ENCODE measurements around the gene HTR3D. TPM values are rescaled to one million over a fixed set of nuclear protein-coding genes. Genes with fewer than 3 reads are reported as not detected.

HTR3D gene
- total RNA-seq, 1 experiment from 2014 or later: not detected

DNA sequence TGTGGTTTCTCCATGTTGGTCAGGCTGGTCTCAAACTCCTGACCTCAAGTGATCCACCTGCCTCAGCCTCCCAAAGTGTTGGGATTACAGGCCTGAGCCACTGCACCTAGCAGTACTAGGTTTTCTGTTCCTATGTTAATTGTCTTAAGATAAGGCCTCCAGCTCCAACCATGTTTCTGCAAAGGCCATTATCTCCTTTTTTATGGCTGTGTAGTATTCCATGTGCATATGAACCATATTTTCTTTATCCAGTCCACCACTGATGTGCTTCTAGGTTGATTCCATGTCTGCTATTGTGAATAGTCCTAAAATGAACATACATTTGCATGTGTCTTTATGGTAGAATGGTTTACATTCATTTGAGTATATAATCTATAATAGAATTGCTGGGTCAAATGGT lies 31.1 kb downstream of the HTR3D start (continued):
- TF ChIP-seq, protein P1, sequence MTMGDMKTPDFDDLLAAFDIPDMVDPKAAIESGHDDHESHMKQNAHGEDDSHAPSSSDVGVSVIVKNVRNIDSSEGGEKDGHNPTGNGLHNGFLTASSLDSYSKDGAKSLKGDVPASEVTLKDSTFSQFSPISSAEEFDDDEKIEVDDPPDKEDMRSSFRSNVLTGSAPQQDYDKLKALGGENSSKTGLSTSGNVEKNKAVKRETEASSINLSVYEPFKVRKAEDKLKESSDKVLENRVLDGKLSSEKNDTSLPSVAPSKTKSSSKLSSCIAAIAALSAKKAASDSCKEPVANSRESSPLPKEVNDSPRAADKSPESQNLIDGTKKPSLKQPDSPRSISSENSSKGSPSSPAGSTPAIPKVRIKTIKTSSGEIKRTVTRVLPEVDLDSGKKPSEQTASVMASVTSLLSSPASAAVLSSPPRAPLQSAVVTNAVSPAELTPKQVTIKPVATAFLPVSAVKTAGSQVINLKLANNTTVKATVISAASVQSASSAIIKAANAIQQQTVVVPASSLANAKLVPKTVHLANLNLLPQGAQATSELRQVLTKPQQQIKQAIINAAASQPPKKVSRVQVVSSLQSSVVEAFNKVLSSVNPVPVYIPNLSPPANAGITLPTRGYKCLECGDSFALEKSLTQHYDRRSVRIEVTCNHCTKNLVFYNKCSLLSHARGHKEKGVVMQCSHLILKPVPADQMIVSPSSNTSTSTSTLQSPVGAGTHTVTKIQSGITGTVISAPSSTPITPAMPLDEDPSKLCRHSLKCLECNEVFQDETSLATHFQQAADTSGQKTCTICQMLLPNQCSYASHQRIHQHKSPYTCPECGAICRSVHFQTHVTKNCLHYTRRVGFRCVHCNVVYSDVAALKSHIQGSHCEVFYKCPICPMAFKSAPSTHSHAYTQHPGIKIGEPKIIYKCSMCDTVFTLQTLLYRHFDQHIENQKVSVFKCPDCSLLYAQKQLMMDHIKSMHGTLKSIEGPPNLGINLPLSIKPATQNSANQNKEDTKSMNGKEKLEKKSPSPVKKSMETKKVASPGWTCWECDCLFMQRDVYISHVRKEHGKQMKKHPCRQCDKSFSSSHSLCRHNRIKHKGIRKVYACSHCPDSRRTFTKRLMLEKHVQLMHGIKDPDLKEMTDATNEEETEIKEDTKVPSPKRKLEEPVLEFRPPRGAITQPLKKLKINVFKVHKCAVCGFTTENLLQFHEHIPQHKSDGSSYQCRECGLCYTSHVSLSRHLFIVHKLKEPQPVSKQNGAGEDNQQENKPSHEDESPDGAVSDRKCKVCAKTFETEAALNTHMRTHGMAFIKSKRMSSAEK (CRISPR knock-in tag; IDR thresholded peaks at IDR 0.05; ENCODE audit: borderline replicate concordance): no peak
- no peak for TF ChIP-seq SMAD4 (CRISPR knock-in tag; IDR thresholded peaks at IDR 0.05)
- TF ChIP-seq, protein P2, sequence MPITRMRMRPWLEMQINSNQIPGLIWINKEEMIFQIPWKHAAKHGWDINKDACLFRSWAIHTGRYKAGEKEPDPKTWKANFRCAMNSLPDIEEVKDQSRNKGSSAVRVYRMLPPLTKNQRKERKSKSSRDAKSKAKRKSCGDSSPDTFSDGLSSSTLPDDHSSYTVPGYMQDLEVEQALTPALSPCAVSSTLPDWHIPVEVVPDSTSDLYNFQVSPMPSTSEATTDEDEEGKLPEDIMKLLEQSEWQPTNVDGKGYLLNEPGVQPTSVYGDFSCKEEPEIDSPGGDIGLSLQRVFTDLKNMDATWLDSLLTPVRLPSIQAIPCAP (CRISPR knock-in tag; IDR thresholded peaks at IDR 0.05): no peak
- TF ChIP-seq ZNF317 (CRISPR knock-in tag; IDR thresholded peaks at IDR 0.05; ENCODE audit: borderline replicate concordance, low read depth): no peak
- no peak for TF ChIP-seq E2F5 (CRISPR knock-in tag; IDR thresholded peaks at IDR 0.05)
- TF ChIP-seq NFYB (CRISPR knock-in tag; conservative IDR thresholded peaks at IDR 0.05; ENCODE audit: low read depth): no peak
- TF ChIP-seq NFATC4 (CRISPR knock-in tag; IDR thresholded peaks at IDR 0.05): no peak
- TF ChIP-seq ELF4 (CRISPR knock-in tag; IDR thresholded peaks at IDR 0.05; ENCODE audit: low read depth): no peak
- no peak for TF ChIP-seq ETV6 (CRISPR knock-in tag; IDR thresholded peaks at IDR 0.05)
- TF ChIP-seq, protein P3, sequence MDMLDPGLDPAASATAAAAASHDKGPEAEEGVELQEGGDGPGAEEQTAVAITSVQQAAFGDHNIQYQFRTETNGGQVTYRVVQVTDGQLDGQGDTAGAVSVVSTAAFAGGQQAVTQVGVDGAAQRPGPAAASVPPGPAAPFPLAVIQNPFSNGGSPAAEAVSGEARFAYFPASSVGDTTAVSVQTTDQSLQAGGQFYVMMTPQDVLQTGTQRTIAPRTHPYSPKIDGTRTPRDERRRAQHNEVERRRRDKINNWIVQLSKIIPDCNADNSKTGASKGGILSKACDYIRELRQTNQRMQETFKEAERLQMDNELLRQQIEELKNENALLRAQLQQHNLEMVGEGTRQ (CRISPR knock-in tag; IDR thresholded peaks at IDR 0.05): no peak

GRCh38 chr3:184066211-184066610 lies 34.7 kb downstream of the HTR3D start:
- H3K9me3 Mint-ChIP-seq: peaks cover 9% of the 10 kb centered on the region
- POLR2A ChIA-PET: no interaction called here
- CTCF ChIA-PET: no interaction called here
- H3K27ac Mint-ChIP-seq: no peak overlapping the region
- ATAC-seq: no peak
- H3K4me1 Mint-ChIP-seq: no peaks in the 10 kb centered on the region
- no peak overlapping the region for H3K4me3 Mint-ChIP-seq
- no peak for DNase-seq (ENCODE audit: low spot score)
- H3K36me3 Mint-ChIP-seq: peaks cover 8% of the 10 kb centered on the region
- TF ChIP-seq ZNF671 (CRISPR knock-in tag; IDR thresholded peaks at IDR 0.05) (no peak), ETV6 (CRISPR knock-in tag; IDR thresholded peaks at IDR 0.05) (no peak), TP53 (CRISPR knock-in tag; IDR thresholded peaks at IDR 0.05) (no peak), GABPB1 (CRISPR knock-in tag; IDR thresholded peaks at IDR 0.05) (no peak), ESRRA (CRISPR knock-in tag; IDR thresholded peaks at IDR 0.05; ENCODE audit: borderline replicate concordance) (no peak), OVOL2 (CRISPR knock-in tag; IDR thresholded peaks at IDR 0.05; ENCODE audit: borderline replicate concordance) (no peak), NR2C2 (CRISPR knock-in tag; IDR thresholded peaks at IDR 0.05) (no peak), CBFB (CRISPR knock-in tag; IDR thresholded peaks at IDR 0.05; ENCODE audit: low read depth) (no peak), JAZF1 (CRISPR knock-in tag; IDR thresholded peaks at IDR 0.05) (no peak), ZNF281 (CRISPR knock-in tag; IDR thresholded peaks at IDR 0.05) (no peak), PRRX2 (CRISPR knock-in tag; IDR thresholded peaks at IDR 0.05) (no peak), JUN (CRISPR knock-in tag; IDR thresholded peaks at IDR 0.05) (no peak), CTCF (IDR thresholded peaks at IDR 0.05) (no peak)
- TF ChIP-seq, protein P4, sequence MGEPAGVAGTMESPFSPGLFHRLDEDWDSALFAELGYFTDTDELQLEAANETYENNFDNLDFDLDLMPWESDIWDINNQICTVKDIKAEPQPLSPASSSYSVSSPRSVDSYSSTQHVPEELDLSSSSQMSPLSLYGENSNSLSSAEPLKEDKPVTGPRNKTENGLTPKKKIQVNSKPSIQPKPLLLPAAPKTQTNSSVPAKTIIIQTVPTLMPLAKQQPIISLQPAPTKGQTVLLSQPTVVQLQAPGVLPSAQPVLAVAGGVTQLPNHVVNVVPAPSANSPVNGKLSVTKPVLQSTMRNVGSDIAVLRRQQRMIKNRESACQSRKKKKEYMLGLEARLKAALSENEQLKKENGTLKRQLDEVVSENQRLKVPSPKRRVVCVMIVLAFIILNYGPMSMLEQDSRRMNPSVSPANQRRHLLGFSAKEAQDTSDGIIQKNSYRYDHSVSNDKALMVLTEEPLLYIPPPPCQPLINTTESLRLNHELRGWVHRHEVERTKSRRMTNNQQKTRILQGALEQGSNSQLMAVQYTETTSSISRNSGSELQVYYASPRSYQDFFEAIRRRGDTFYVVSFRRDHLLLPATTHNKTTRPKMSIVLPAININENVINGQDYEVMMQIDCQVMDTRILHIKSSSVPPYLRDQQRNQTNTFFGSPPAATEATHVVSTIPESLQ (CRISPR knock-in tag; IDR thresholded peaks at IDR 0.05): no peak
- H3K27me3 Mint-ChIP-seq (ENCODE audit: low read depth): no peaks in the 10 kb centered on the region; the same call in 1 of the 2 replicates

Measured in WTC11 (cell line).